GM19043 (cell line): ENCODE results near the gene FAM83E.
"Not testable (repeated sequence)": the region's sequence is repeated elsewhere in the genome, so short reads cannot be mapped to it uniquely, and the experiment has no call there.

Source experiments
- ATAC-seq: cut with Tn5 transposase; IDR thresholded peaks from one replicate; pipeline ENCODE4 v1.9.1; 2021; ENCODE audit warnings: low read depth; ENCODE audit not compliant: unreplicated experiment

Gene FAM83E

GRCh38 chr19:48588670-48589401 lies 26.0 kb downstream of the FAM83E start:
- ATAC-seq: no peak

- ATAC-seq: no peak
Measured at GRCh38 chr19:48587387-48587786, 27.5 kb downstream of the FAM83E start.

- no peak for ATAC-seq
Measured at GRCh38 chr19:48582168-48582567, 32.7 kb downstream of the FAM83E start.

- ATAC-seq: no peak
Measured at GRCh38 chr19:48578891-48579290, 36.0 kb downstream of the FAM83E start.

- not testable (repeated sequence) for ATAC-seq
Measured at GRCh38 chr19:48577908-48578307, 37.0 kb downstream of the FAM83E start.

- no peak for ATAC-seq
Measured at GRCh38 chr19:48575931-48576622, 38.8 kb downstream of the FAM83E start.

- ATAC-seq: no peak
Measured at GRCh38 chr19:48573163-48573505, 41.7 kb downstream of the FAM83E start.

GRCh38 chr19:48571378-48572162 lies 43.3 kb downstream of the FAM83E start:
- ATAC-seq: no peak

- ATAC-seq: no peak
Measured at GRCh38 chr19:48569814-48570213, 45.1 kb downstream of the FAM83E start.

- no peak for ATAC-seq
Measured at GRCh38 chr19:48568345-48568886, 46.5 kb downstream of the FAM83E start.

- no peak for ATAC-seq
Measured at GRCh38 chr19:48565090-48565489, 49.8 kb downstream of the FAM83E start.
